ENCODE results near the gene MMP19. TPM values are rescaled to one million over a fixed set of nuclear protein-coding genes. Genes with fewer than 3 reads are reported as not detected.

Gene MMP19
- total and polyA plus RNA-seq, 2 of the 4 experiments (the other 2 are of a cell fraction): 9.9 to 34.7 TPM

DNA sequence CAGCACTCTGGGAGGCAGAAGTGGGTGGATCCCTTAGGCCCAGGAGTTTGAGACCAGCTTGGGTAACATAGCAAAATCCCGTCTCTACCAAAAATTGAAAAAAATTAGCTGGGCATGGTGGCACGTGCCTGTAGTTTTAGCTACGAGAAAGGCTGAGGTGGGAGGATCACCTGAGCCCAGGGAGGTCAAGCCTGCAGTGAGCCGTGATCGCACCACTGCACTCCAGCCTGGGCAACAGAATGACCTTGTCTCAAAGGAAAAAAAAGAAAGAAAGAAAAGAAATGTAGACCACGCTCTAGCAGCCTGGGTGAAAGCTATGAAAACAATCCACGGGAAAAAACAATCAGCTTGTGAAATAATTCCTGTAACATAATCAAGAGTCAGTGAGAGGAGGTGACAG is 54.2 kb downstream of the MMP19 start:
- dilution Hi-C loops (cut with HindIII; ENCODE audit: low sequenced_read_pairs, unreplicated experiment): no loop called here
- Histone ChIP-seq H4K20me1 (ENCODE audit: insufficient read depth, low read length) (no peaks in the 10 kb centered on the region), H3K27me3 (ENCODE audit: control insufficient read depth, insufficient read depth, low read length) (no peaks in the 10 kb centered on the region), H2AK5ac (ENCODE audit: low read depth, low read length) (no peak overlapping the region), H4K8ac (ENCODE audit: low read depth in 2 of 2, low read length in 2 of 2) (no peak overlapping the region), H2BK20ac (ENCODE audit: low read depth, low read length) (no peak overlapping the region), H3K4ac (ENCODE audit: low read depth, low read length) (no peak overlapping the region), H3K27ac (ENCODE audit: insufficient read depth, low read length) (no peak overlapping the region), H2AFZ (replicated peaks; ENCODE audit: low read length, poor library complexity) (no peak overlapping the region), H3K4me1 (ENCODE audit: control insufficient read depth, insufficient read depth, low read length) (no peaks in the 10 kb centered on the region), H3K23ac (ENCODE audit: low read depth, low read length) (no peak overlapping the region), H2BK120ac (ENCODE audit: low read depth, low read length) (no peak overlapping the region), H3K14ac (replicated peaks; ENCODE audit: low read depth, low read length) (no peak overlapping the region), H3K79me1 (ENCODE audit: low read depth in 1 of 2, low read length in 2 of 2) (peaks cover 20 to 26% of the 10 kb centered on the region in 2 experiments), H2BK15ac (ENCODE audit: low read depth, low read length) (no peak overlapping the region), H3K36me3 (ENCODE audit: control insufficient read depth, insufficient read depth, low read length) (peaks cover 46% of the 10 kb centered on the region), H3K9me3 (ENCODE audit: control insufficient read depth, insufficient read depth, low read length) (no peaks in the 10 kb centered on the region), H3K4me3 (ENCODE audit: insufficient read depth, low read depth, low read length) (no peak overlapping the region), H2AK9ac (replicated peaks; ENCODE audit: low read depth, low read length, poor library complexity) (no peak overlapping the region), H2BK5ac (ENCODE audit: low read depth, low read length, poor library complexity, severe bottlenecking) (no peak overlapping the region), H4K5ac (ENCODE audit: low read depth, low read length) (no peak overlapping the region), H3K9me1 (ENCODE audit: insufficient read depth, low read length) (no peaks in the 10 kb centered on the region), H3K9ac (ENCODE audit: low read depth, low read length) (no peak overlapping the region), H3K18ac (ENCODE audit: low read depth, low read length) (no peak overlapping the region), H3K4me2 (ENCODE audit: low read depth, low read length) (no peak overlapping the region), H3K56ac (ENCODE audit: extremely low read depth, insufficient read depth, low read length) (no peak overlapping the region), H4K91ac (ENCODE audit: insufficient read depth, low read depth, low read length) (no peak overlapping the region)
- ATAC-seq (ENCODE audit: low read depth) (no peak), DNase-seq (no peak)
- 100% methylated on average over 1 of the region's 7 CpGs; no CpG with 5 or more reads in 1 of the 2 experiments for WGBS, 2 experiments (ENCODE audit: extremely low coverage in 2 of 2, insufficient read length in 1 of 2)
- in situ Hi-C loops (cut with MboI; ENCODE audit: low sequenced_read_pairs): no loop called here
- no TSS peak for BruUV-seq (replicated peaks)
- TF ChIP-seq, protein P1, sequence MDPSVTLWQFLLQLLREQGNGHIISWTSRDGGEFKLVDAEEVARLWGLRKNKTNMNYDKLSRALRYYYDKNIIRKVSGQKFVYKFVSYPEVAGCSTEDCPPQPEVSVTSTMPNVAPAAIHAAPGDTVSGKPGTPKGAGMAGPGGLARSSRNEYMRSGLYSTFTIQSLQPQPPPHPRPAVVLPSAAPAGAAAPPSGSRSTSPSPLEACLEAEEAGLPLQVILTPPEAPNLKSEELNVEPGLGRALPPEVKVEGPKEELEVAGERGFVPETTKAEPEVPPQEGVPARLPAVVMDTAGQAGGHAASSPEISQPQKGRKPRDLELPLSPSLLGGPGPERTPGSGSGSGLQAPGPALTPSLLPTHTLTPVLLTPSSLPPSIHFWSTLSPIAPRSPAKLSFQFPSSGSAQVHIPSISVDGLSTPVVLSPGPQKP (IDR thresholded peaks at IDR 0.05; ENCODE audit: borderline replicate concordance, low read depth, low read length): no peak
- TF ChIP-seq MAZ (IDR thresholded peaks at IDR 0.05; ENCODE audit: borderline replicate concordance, low read depth, low read length) (no peak), BHLHE40 (IDR thresholded peaks at IDR 0.05; ENCODE audit: low read depth, low read length) (no peak), USF2 (IDR thresholded peaks at IDR 0.05; ENCODE audit: low read depth, low read length) (no peak), CEBPB (IDR thresholded peaks at IDR 0.05; ENCODE audit: low read depth, low read length) (no peak), RCOR1 (IDR thresholded peaks at IDR 0.05; ENCODE audit: insufficient replicate concordance, low read length) (no peak), RAD21 (IDR thresholded peaks at IDR 0.05; ENCODE audit: low read length) (no peak)
- intact Hi-C loops (cut with micrococcal nuclease): no loop called here
- CTCF ChIA-PET: interaction anchor here (0.9 kb wide), 1 partner anchor 9 kb away, joined by 3 read pairs; no protein-coding TSS in a partner anchor
- POLR2A ChIA-PET (ENCODE audit: unreplicated experiment): no interaction called here

Other genes with a start within 250 kb of the MMP19 start
- not detected in 2 replicates for gene OR10P1, start 206.0 kb downstream of the MMP19 start, total RNA-seq (2012; rRNA removed)
- gene OR10P1, start 206.0 kb downstream of the MMP19 start, polyA plus RNA-seq (2012; rRNA removed): not detected in 2 replicates
- gene ITGA7, start 135.0 kb downstream of the MMP19 start, total RNA-seq (2012; rRNA removed): 3.9 and 4.4 TPM in 2 replicates
- gene ITGA7, start 135.0 kb downstream of the MMP19 start, polyA plus RNA-seq (2012; rRNA removed): 13.9 and 15.7 TPM in 2 replicates
- gene BLOC1S1, start 126.9 kb downstream of the MMP19 start, total RNA-seq (2012; rRNA removed): 128 and 158 TPM in 2 replicates
- gene BLOC1S1, start 126.9 kb downstream of the MMP19 start, polyA plus RNA-seq (2012; rRNA removed): 280 and 285 TPM in 2 replicates
- gene RDH5, start 122.5 kb downstream of the MMP19 start, total RNA-seq (2012; rRNA removed): 7.3 and 8.9 TPM in 2 replicates
- gene RDH5, start 122.5 kb downstream of the MMP19 start, polyA plus RNA-seq (2012; rRNA removed): 18.8 and 21.0 TPM in 2 replicates
- gene CD63, start 113.9 kb downstream of the MMP19 start, total RNA-seq (2012; rRNA removed): 995 and 1,796 TPM in 2 replicates
- 1,398 and 1,518 TPM in 2 replicates for gene CD63, start 113.9 kb downstream of the MMP19 start, polyA plus RNA-seq (2012; rRNA removed)
- gene GDF11, start 99.8 kb downstream of the MMP19 start, total RNA-seq (2012; rRNA removed): 2.2 and 2.7 TPM in 2 replicates
- 12.9 and 13.6 TPM in 2 replicates for gene GDF11, start 99.8 kb downstream of the MMP19 start, polyA plus RNA-seq (2012; rRNA removed)
- 46.8 and 132 TPM in 2 replicates for gene SARNP, start 25.2 kb downstream of the MMP19 start, total RNA-seq (2012; rRNA removed)
- gene SARNP, start 25.2 kb downstream of the MMP19 start, polyA plus RNA-seq (2012; rRNA removed): 99.6 and 103 TPM in 2 replicates
- gene ORMDL2, start 24.9 kb downstream of the MMP19 start, total RNA-seq (2012; rRNA removed): 20.4 and 23.3 TPM in 2 replicates
- gene ORMDL2, start 24.9 kb downstream of the MMP19 start, polyA plus RNA-seq (2012; rRNA removed): 38.6 and 39.7 TPM in 2 replicates
- gene DNAJC14, start 13.3 kb downstream of the MMP19 start, total RNA-seq (2012; rRNA removed): 56.3 and 56.9 TPM in 2 replicates
- 13.3 and 19.8 TPM in 2 replicates for gene DNAJC14, start 13.3 kb downstream of the MMP19 start, polyA plus RNA-seq (2012; rRNA removed)
- gene PYM1, start 85.0 kb upstream of the MMP19 start, total RNA-seq (2012; rRNA removed): 25.6 and 27.8 TPM in 2 replicates
- 26.5 and 27.3 TPM in 2 replicates for gene PYM1, start 85.0 kb upstream of the MMP19 start, polyA plus RNA-seq (2012; rRNA removed)
- 61.4 and 71.9 TPM in 2 replicates for gene DGKA, start 88.2 kb upstream of the MMP19 start, total RNA-seq (2012; rRNA removed)
- gene DGKA, start 88.2 kb upstream of the MMP19 start, polyA plus RNA-seq (2012; rRNA removed): 75.1 and 75.8 TPM in 2 replicates
- gene PMEL, start 123.1 kb upstream of the MMP19 start, total RNA-seq (2012; rRNA removed): 1.4 and 1.7 TPM in 2 replicates
- 5.8 and 5.9 TPM in 2 replicates for gene PMEL, start 123.1 kb upstream of the MMP19 start, polyA plus RNA-seq (2012; rRNA removed)
- gene CDK2, start 123.9 kb upstream of the MMP19 start, total RNA-seq (2012; rRNA removed): 40.0 and 42.5 TPM in 2 replicates
- gene CDK2, start 123.9 kb upstream of the MMP19 start, polyA plus RNA-seq (2012; rRNA removed): 61.7 and 101 TPM in 2 replicates
- gene RAB5B, start 131.1 kb upstream of the MMP19 start, total RNA-seq (2012; rRNA removed): 54.4 and 56.5 TPM in 2 replicates
- 85.6 and 99.2 TPM in 2 replicates for gene RAB5B, start 131.1 kb upstream of the MMP19 start, polyA plus RNA-seq (2012; rRNA removed)
- 13.1 and 19.4 TPM in 2 replicates for gene SUOX, start 154.3 kb upstream of the MMP19 start, total RNA-seq (2012; rRNA removed)
- gene SUOX, start 154.3 kb upstream of the MMP19 start, polyA plus RNA-seq (2012; rRNA removed): 17.8 and 19.2 TPM in 2 replicates
- gene IKZF4, start 178.1 kb upstream of the MMP19 start, total RNA-seq (2012; rRNA removed): 1.4 and 1.8 TPM in 2 replicates
- gene IKZF4, start 178.1 kb upstream of the MMP19 start, polyA plus RNA-seq (2012; rRNA removed): 6.6 and 7.1 TPM in 2 replicates
- gene RPS26, start 199.0 kb upstream of the MMP19 start, total RNA-seq (2012; rRNA removed): 307 and 977 TPM in 2 replicates
- 1,049 and 1,824 TPM in 2 replicates for gene RPS26, start 199.0 kb upstream of the MMP19 start, polyA plus RNA-seq (2012; rRNA removed)
- 2.2 and 2.5 TPM in 2 replicates for gene ERBB3, start 237.2 kb upstream of the MMP19 start, total RNA-seq (2012; rRNA removed)
- 1.4 and 1.5 TPM in 2 replicates for gene ERBB3, start 237.2 kb upstream of the MMP19 start, polyA plus RNA-seq (2012; rRNA removed)